A172 (cell line): ENCODE data around the gene MUC15. TPM values are rescaled to one million over a fixed set of nuclear protein-coding genes. Genes with fewer than 3 reads are reported as not detected.
"Not testable (repeated sequence)": the region's sequence is repeated elsewhere in the genome, so short reads cannot be mapped to it uniquely, and the experiment has no call there.

Source experiments
- DNase-seq: peaks from one replicate; pipeline ENCODE4 v3.0.0-alpha.2; 2015; ENCODE audit warnings: low spot score
- total RNA-seq: library from RNA; depleted of rRNA; stranded (reverse); fragments of >200 nt; shearing (Covaris generic); gene quantifications from 2 replicates; pipeline ENCODE4 v1.2.3, GENCODE V29; 2014; rRNA removed

The MUC15 gene, protein sequence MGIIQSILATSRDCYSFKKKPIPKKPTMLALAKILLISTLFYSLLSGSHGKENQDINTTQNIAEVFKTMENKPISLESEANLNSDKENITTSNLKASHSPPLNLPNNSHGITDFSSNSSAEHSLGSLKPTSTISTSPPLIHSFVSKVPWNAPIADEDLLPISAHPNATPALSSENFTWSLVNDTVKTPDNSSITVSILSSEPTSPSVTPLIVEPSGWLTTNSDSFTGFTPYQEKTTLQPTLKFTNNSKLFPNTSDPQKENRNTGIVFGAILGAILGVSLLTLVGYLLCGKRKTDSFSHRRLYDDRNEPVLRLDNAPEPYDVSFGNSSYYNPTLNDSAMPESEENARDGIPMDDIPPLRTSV
- 7.1 and 9.4 TPM in 2 replicates for total RNA-seq

DNA sequence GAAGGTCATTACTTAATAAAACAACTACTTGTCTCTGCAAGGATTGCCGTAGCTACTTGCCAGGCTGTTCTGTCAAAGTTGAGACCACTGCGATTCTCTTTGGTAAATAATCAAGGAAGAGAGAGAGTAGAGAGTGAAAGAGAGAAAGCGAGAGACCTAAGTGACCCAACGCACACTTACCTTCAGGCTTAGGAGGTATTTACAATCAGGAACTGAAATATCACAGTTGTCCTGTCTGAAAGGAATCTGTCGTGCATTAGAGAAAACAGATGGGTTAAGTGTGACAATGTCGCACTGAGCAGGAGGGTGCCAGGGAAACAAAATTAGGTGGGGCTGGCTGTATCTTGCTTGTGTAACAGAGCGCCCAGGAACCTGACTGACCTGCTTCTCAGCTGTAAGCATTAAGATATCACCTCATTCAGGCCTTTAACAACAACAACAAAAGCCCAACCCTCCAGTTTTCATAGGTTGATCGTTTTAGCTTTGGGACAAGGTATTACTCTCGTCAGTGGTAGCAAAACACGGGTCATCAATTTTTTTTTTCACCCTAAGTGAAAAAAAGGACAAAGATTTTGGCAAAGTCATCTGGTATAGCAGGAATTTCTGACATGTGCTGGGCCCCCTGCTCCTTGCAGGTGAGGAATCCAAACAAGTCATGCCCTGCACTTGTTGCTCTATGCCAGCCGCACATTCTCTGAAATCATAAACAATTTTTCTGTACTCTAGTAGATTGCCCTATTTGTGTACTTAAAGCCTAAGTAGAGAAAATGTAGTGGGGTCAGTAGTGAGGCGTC, at the start of gene MUC15:
Gene MUC15 (minus strand): TSS at position 403 of the 794 bp plus-strand sequence. CDS start 5,169 bp downstream, outside the sequence.
- DNase-seq = no peak

DNA sequence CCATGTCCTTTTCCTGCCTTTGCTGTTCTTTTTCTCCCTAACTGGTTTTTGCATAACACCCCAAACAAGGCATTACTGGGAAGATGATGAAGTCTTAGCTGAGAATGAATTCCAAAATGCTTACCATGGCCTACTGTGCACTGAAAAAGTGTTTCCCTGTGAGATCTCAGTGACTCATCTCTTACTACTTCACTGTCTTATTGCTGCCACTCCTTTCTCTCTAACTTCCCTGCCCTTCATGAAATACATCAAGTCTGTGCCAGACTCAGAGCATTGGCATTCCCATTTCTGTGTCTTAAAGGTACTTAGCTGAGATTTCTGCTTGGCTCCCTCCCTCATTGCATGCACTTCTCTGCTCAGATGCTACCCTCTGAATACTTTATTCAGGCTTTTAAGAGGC, 49.1 kb upstream of the MUC15 start:
- peak; percentile 88 for DNase-seq

DNA sequence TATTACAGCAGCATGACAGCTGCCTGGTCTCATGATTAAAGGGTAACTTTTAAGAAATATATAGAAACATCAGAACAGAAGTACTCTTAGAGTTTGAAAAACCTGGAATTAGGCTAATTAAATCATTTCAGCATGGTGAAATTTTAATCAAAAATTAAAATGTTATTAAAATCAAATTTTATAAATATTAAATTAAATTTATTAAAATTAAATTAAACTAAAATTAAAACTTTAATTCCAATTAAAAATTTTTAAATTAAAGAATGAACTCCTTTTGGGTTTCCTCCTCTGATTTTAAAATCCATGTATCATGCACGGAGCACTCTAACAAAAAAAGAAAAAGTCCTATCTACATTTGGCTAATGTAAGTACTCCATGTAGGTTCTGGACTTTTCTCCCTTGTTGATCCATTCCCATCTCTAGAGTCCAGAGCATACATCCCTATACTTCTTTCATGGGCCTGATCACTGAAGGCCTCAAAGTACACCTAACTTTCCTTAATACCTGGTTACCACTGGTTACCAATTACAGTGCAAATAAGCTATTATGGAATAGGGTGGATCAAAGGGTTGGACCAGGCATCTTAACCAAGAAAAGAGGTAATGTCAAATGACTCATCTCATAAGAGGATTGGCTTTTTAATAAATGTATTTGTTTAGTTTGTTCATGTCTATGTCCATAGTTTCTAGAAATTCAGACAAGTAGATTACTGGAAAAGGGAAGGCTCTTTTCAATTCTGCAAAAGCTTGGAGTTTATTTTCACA, 48.4 kb upstream of the MUC15 start:
- DNase-seq = no peak

DNA sequence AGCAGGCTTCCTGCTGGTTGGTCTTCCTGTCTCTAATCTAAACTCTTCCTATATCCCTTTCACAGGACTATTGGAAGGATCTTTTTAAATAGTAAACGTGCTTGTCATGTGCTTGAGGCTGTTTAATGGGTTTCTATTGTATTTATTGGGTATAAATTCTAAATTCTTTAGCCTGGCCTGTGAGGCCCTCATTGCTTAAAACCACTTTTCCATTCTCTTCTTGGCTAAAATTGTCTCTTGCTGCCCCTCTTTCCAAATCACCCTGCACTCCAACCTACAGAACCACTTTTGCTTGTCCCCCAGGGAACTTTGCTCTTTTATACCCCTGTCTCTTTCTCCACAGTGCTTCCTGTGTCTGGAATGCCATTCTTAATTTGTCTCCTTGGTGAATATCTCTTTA, 46.4 kb upstream of the MUC15 start:
- no peak for DNase-seq

DNA sequence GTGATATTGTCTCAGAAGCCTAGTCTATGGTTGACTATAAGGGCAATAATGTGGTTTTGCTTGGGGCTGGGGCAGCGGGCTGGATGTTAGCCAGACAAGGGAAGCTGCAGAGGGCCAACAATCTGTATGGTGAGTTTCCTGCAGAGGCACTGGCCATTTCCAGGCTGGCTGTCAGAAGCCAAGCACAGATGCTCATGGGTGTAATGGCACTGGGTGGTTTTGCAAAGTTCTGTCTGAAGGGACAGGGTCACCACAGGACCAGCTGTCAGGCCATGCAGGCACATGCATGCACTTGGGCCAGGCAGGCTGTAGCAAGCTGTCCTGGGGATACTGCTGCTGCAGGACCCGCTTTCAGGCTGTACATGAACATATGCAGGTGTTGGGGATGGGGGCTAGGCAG, 41.7 kb upstream of the MUC15 start:
- DNase-seq = no peak

DNA sequence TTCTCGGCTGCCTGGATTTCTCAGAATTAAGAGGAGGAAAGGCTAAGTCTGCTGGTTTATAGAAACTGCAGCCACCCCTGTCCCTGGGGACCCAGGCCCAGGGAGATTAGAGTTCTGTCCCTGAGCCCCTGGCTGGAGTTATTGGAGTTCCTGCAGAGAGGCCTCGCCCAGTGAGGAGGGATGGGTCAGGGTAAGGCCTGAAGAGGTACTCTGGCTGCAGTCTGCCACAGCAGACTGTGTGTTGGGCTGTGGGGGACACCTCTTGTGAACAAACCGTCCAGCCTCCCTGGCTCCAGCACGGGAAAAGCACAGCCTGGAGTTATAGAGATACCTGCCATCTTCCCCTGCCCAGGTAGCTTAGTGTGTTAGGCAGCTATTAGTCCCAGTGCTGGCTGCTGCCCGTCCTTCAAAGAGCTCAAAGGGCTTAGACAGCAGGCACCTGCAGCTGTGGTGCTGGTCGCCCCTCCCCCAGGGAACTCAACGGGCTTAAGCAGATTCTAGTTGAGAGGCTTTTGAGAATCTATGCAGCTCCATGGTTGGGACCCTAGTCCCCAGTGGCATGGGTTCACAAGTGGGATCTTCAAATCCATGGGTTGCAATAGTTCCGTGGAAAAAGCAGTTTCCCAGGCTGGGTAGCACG, 36.6 kb upstream of the MUC15 start:
- DNase-seq = no peak

DNA sequence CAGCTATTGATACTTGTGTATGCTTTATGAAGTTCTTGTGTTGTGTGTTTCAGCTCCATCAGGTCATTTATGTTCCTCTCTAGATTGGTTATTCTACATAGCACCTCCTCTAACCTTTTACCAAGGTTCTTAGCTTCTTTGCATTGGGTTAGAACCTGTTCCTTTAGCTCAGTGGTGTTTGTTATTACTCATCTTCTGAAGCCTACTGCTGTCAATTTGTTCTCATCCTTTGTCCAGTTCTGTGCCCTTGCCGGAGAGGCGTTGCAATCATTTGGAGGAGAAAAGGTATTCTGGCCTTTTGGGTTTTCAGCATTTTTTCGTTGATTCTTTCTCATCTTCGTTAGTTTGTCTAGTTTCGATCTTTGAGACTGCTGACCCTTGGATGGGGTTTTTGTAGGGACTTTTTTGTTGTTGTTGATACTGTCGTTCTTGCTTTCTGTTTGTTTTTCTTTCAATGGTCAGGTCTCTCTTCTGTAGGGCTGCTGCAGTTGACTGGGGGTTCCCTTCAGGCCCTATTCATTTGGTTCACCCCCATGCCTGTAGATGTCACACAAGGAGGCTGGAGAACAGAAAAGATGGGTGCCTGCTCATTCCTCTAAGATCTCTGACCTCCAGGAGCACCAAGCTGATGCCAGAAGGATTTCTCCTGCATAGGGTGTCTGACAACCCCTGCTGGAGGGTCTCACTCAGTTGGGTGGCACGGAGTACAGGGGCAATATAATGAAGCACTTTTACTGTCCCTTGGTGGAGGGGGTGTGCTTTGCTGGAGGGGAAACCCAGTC, 35.9 kb upstream of the MUC15 start:
- no peak for DNase-seq

DNA sequence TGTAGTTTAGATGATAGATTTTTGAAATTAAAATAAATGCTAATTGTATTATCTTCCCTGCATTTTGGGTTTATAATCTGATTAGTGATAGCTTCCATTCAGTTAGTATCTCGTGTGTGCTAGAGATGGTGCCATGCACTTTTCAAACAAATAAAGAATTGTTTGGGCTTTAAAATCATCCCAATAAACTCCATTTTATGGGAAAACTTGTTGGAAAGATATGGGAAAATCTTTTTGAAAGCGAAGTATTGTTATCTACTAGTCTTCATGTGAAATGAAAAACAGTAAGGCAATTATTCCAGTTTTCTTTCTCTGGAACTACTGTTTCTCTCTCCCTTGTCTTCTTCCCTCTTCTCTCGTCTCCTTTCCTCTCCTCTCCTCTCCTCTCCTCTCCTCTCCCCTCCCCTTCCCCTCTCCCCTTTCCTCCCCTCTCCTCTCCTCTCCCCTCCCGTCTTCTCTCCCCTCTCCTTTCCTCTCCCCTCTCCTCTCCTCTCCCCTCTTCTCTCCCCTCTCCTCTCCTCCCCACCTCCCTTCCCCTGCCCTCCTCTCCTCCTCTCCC, 27.9 kb upstream of the MUC15 start:
- DNase-seq = no peak

DNA sequence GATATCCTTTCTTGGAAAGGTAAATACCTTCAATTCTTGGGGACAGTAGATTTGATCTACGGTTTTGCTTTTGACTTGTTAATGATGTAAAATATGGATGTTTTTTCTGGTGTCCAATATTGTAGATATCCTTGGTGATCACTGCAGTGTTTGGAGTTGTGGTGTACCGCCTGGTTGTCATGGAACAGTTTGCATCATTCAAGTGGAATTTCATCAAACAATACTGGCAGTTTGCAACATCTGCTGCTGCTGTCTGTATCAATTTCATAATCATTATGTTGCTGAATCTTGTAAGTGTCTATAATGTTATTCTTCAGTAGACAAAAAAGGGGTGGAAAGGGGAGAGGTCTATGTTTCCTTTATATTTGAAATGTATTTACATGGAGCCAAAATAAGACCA, 27.4 kb upstream of the MUC15 start:
- DNase-seq = no peak

DNA sequence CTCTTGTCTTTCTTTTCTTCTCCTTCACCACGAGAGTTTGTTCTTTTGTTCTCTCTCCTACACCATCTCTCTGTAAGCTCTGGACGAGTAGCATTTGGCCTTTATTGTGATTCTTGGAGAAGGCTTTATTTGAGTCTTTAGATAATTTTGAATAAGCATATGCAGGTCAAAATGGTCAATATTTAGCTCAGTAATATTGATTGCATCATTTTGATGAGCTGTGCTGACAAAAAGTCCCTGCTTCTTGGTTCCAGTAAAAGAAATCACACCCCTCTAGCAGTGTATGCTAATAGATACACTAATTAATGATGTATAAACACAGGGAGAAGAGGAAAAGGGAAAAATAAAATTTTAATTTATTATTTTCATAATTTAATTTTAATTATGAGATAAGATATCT, 25.8 kb upstream of the MUC15 start:
- no peak for DNase-seq

DNA sequence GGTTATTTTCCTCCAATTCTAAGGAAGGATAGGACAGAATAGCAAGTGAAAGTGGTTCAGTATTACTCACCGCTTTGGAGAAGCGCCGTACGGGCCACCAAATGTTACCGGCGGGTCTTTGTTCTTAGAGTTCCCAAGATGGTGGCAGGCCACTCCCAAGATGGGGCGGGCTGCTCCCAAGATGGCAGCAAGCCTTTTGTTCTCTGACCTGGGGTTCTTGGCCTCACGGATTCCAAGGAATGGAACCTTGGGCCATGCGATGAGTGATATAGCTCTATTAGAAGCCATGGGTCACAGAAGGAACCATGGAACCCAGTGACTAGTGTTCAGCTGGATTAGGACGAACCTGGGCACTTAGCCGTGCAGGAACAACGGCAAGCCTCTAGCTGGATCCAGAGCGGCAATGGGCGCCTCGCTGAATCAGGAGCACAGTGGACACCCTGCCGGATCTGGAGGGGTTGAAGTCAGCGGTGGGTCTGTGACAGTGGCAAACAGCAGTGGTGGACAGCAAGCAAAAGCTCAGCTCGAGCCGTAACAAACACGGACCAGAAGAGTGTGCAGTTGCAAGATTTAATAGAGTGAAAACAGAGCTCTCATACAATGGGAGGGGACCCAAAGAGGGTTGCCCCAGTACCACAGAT, 25.1 kb upstream of the MUC15 start:
- DNase-seq = peak; percentile 30

DNA sequence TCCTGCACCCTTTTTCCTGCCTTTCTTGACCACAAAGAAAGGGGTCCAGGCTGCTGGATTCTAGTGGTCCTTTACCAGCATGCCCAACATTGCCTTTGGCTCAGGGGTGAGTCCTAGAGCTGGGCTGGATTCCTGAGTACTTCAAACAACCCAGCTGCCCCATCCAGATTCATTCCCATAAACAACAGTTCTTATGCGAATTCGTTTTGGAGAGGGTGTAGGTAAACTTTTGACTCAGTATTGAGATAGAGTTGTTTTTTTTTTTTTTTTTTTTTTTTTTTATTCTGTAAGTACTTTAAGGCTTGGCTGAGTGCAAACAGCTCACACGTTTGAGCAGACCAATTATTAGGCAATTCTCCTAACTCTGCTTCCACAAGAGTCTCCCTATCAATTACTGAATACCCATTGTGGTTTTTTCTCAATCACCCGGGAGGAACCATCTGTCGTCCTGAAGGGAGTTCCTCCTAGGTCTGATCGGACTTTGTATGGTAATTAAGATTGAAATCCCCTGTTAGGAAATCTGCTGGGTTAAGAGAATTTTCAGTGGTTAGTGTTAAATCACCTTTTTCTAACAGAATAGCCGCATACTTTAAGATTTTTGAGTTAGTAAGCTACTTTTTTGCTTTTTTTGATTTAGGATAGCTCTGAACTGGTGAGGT, 23.3 kb upstream of the MUC15 start:
- not testable (repeated sequence) for DNase-seq

DNA sequence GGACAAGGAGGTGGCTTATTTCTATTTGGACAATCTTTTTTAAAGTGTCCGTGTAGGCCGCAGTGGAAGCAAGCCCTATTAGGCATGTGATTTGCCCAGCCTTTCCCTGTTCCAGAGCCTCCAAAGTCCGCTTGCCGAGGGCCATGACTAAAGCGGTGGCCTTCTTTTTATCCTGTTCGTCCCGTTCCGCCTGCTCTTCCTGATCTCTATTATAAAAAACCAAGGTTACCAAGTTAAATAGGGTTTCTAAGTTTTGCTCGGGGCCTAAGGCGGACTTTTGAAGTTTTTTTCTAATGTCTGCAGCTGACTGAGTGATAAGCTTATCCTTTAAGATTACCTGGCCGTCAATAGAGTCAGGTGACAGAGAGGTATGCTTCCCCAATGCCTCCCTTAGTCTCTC, 21.6 kb upstream of the MUC15 start:
- DNase-seq = no peak

DNA sequence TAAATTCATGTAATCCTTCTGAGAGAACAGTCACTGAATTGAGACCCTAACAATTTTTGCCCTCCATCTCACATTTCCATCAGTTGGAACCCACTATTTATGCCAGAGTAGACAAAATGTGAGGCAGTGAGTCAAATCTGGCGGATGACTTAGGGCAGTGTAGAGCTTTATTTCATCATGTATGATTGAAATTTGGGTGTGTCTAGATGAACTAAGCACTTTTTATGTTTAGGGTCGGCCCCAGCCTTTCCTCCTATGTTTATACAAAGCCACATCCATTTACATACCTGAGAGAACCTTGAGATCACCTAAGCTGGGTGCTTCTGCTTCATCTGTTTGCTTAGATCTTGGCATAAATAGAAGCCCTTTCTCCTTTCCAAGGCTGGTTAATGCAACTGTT, 15.0 kb upstream of the MUC15 start:
- no peak for DNase-seq

DNA sequence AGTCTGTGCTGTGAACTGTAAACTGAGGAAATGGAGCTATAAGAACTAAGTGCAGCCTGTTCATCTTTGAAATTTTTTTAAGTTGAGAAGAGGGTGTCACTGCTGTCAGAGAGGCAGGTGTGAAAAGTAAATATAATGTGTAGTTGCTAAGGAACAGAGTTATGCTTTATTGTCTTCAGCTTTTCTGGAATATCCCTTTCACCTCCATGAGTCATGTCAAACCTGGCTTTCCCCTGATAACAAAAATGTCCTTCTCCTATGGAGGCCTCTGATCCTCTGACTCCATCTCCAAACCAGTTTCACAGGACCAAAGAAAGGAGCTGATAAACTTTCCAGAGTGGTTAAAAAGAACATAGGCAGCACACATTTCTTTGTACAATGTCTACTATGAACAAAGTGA, 12.8 kb upstream of the MUC15 start:
- DNase-seq = no peak

DNA sequence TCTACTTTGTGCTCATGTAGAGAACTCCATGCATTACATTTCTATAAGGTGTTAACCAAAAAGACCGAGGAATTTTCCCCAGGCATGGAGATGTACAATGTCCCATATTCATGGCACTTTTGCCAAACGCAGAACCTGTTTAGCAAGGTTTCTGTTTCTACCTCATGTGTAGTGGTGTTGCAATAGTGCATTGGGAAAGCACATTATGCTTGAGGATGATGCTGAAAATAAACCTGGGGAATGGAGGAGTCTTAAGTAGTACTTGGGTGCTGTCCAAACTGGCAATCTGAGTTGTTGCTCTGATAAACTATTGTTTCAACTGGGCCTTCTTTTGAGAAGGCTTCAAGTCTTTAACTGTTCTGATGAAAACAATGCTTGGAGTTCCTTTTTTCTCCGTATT, 11.5 kb upstream of the MUC15 start:
- DNase-seq = peak; percentile 6

DNA sequence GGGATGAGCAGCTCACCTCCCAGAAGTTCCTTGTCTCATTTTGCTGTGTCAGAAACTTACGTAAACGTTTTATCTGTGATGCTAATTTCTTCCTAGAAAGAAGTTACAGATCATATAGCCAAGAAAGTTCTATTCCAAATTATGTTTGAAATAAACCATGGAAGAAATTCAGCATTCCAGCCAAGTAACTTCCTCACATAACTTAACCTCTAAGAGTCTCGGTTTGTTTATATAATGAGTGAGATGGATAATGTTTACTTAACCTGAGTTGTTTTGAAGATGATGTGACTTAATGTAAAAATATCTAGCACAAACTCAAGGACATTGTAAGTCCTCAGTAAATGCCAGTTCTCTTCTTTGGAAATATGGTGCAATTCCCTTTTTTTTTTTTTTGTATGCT, 8.9 kb upstream of the MUC15 start:
- DNase-seq = no peak

DNA sequence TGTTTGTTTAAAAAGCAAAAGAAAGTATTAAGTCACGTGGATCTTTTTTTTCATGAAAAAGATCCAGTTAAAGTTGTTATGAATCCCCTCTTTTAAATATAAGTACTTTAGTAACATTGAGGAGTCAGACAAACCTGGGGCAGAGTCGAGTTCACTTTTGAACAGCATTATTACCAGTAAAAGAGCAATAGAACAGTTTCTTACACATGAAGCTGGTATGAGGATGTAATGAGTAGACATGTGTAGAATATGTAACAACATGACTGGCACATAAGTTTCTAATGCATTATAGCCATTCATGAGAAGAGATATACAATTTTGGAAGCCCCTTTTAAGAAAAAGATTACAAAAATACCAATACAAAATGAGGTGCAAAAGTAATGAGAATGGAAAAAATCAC, 7.6 kb upstream of the MUC15 start:
- no peak for DNase-seq

DNA sequence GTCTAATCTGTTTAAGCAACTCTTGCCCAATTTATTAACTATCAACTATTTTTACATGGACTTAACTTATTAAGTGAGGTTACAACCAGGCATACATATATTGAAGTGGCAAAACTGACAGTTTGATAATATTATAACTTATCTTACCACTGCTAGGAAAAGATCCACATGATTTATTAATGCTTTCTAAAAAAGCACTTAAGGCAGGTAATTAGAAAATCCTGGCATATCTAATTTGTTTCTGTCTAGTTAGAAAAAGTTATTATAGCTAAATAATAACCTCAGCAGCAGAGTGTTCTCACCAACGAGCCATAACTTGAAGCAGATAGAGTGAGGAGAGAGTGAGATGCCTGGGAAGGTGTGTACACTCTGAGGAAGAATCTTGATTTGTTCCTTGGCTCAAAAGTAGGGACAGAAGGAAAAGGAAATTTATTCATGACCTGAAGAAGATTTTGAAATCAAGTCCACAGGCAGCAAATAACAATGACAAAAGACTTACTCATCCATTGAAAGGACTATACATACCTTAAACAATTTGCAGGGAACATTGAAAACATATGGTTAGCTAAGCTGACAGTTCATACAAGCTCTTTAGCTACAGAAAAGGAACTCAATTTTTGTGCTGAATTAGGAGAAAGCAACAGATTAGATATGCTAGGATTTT, 7.1 kb upstream of the MUC15 start:
- no peak for DNase-seq
